GM04503 (cell line): ENCODE measurements around the gene COX10.
"Not testable (repeated sequence)": the region's sequence is repeated elsewhere in the genome, so short reads cannot be mapped to it uniquely, and the experiment has no call there.

ENCODE experiments used
- DNase-seq: peaks from one replicate; pipeline ENCODE4 v3.0.0-alpha.2; 2012; ENCODE audit warnings: low read depth

The COX10 gene

GRCh38 chr17:14069251-14070021, at the start of gene COX10:
TSS of gene COX10 (plus strand) at chr17:14069504. CDS start at chr17:14069606, 102 bp downstream.
- no peak for DNase-seq

GRCh38 chr17:14021651-14022294, 47.5 kb upstream of the COX10 start:
- DNase-seq: not testable (repeated sequence)

GRCh38 chr17:14029755-14030154, 39.5 kb upstream of the COX10 start:
- not testable (repeated sequence) for DNase-seq

- DNase-seq: no peak
Observed at GRCh38 chr17:14032234-14032633, 37.1 kb upstream of the COX10 start.

GRCh38 chr17:14033166-14033565, 36.1 kb upstream of the COX10 start:
- DNase-seq: no peak

- no peak for DNase-seq
Observed at GRCh38 chr17:14037453-14037852, 31.9 kb upstream of the COX10 start.

- peak; percentile 51 for DNase-seq
Observed at GRCh38 chr17:14038206-14038605, 31.1 kb upstream of the COX10 start.

- no peak for DNase-seq
Observed at GRCh38 chr17:14042411-14042810, 26.9 kb upstream of the COX10 start.

- no peak for DNase-seq
Observed at GRCh38 chr17:14044702-14045101, 24.6 kb upstream of the COX10 start.

GRCh38 chr17:14046978-14047377, 22.3 kb upstream of the COX10 start:
- no peak for DNase-seq

- DNase-seq: no peak
Observed at GRCh38 chr17:14047591-14047990, 21.7 kb upstream of the COX10 start.

GRCh38 chr17:14048169-14048568, 21.1 kb upstream of the COX10 start:
- DNase-seq: no peak

GRCh38 chr17:14050616-14051015, 18.7 kb upstream of the COX10 start:
- no peak for DNase-seq

GRCh38 chr17:14051692-14052091, 17.6 kb upstream of the COX10 start:
- DNase-seq: no peak

- no peak for DNase-seq
Observed at GRCh38 chr17:14052886-14053615, 16.3 kb upstream of the COX10 start.

- DNase-seq: no peak
Observed at GRCh38 chr17:14057591-14057990, 11.7 kb upstream of the COX10 start.

GRCh38 chr17:14058051-14058450, 11.3 kb upstream of the COX10 start:
- DNase-seq: peak; percentile 91

- DNase-seq: no peak
Observed at GRCh38 chr17:14060706-14061105, 8.6 kb upstream of the COX10 start.

- peak; percentile 53 for DNase-seq
Observed at GRCh38 chr17:14061666-14062560, 7.4 kb upstream of the COX10 start.

- no peak for DNase-seq
Observed at GRCh38 chr17:14067347-14067746, 2.0 kb upstream of the COX10 start.

GRCh38 chr17:14068542-14069250, 608 bp upstream of the COX10 start:
- no peak for DNase-seq
